ENCODE data around the gene TPO. TPM values are rescaled to one million over a fixed set of nuclear protein-coding genes. Genes with fewer than 3 reads are reported as not detected.

TPO gene
- total and polyA plus RNA-seq, 2 experiments from 2014 or later, result 0.37 TPM; not detected in 1

DNA sequence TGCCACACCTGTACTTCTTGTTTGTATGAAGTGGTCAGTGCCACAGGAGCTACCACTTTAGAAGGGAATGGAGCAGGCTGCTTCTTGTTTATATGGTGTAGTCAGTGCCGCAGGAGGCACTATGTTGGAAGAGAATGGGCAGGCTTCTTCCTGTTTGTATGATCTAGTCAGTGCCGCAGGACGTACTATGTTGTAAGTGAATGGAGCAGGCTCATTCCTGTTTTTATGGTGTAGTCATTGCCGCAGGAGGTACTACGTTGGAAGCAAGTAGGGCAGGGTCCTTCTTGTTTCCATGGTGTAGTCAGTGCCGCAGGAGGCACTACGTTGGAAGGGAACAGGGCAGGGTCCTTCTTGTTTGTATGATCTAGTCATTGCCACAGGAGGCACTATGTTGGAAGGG is 27.3 kb downstream of the TPO start:
- Histone ChIP-seq H4K20me1 (ENCODE audit: insufficient read depth, poor library complexity, severe bottlenecking) (no peaks in the 10 kb centered on the region), H3K79me2 (no peaks in the 10 kb centered on the region), H3K36me3 (replicated peaks; ENCODE audit: insufficient read depth, low read depth) (no peaks in the 10 kb centered on the region), H3K9me2 (replicated peaks; ENCODE audit: insufficient read depth) (no peaks in the 10 kb centered on the region), H3K4me3 (no peak overlapping the region), H2AFZ (no peak overlapping the region), H3K4me2 (no peak overlapping the region), H3K4me1 (ENCODE audit: insufficient read depth) (no peaks in the 10 kb centered on the region), H3K27ac (no peak overlapping the region), H3K9me3 (ENCODE audit: low read depth) (no peaks in the 10 kb centered on the region), H3K27me3 (no peaks in the 10 kb centered on the region)
- no peak for DNase-seq (ENCODE audit: low spot score)
- WGBS (ENCODE audit: low lambda C conversion rate, missing lambda C conversion rate), result 94% methylated on average over 7 of the region's 7 CpGs
- TF ChIP-seq EZH2 (IDR thresholded peaks at IDR 0.05; ENCODE audit: borderline replicate concordance), result no peak
- no peak for TF ChIP-seq CTCF (IDR thresholded peaks at IDR 0.05; ENCODE audit: poor library complexity)
- no peak for TF ChIP-seq EZH2phosphoT487 (IDR thresholded peaks at IDR 0.05; ENCODE audit: low read depth, severe bottlenecking, unreplicated experiment)

- no peaks in the 10 kb centered on the region for H3K79me2 ChIP-seq
- H2AFZ ChIP-seq, result no peak overlapping the region
- TF ChIP-seq EZH2phosphoT487 (IDR thresholded peaks at IDR 0.05; ENCODE audit: low read depth, severe bottlenecking, unreplicated experiment) (no peak), CTCF (IDR thresholded peaks at IDR 0.05; ENCODE audit: poor library complexity) (no peak), EZH2 (IDR thresholded peaks at IDR 0.05; ENCODE audit: borderline replicate concordance) (no peak)
- no peak for DNase-seq (ENCODE audit: low spot score)
- H3K36me3 ChIP-seq (replicated peaks; ENCODE audit: insufficient read depth, low read depth), result no peaks in the 10 kb centered on the region
- H3K27ac ChIP-seq, result no peak overlapping the region
- no peaks in the 10 kb centered on the region for H3K27me3 ChIP-seq
- H3K4me3 ChIP-seq, result no peak overlapping the region
- H4K20me1 ChIP-seq (ENCODE audit: insufficient read depth, poor library complexity, severe bottlenecking), result no peaks in the 10 kb centered on the region
- H3K9me2 ChIP-seq (replicated peaks; ENCODE audit: insufficient read depth), result no peaks in the 10 kb centered on the region
- no peaks in the 10 kb centered on the region for H3K9me3 ChIP-seq (ENCODE audit: low read depth)
- H3K4me2 ChIP-seq, result no peak overlapping the region
- no peaks in the 10 kb centered on the region for H3K4me1 ChIP-seq (ENCODE audit: insufficient read depth)
- WGBS (ENCODE audit: low lambda C conversion rate, missing lambda C conversion rate), result 76% methylated on average over 4 of the region's 4 CpGs
Observed at GRCh38 chr2:1446301-1446700, 33.0 kb downstream of the TPO start.

GRCh38 chr2:1448009-1448408 is 34.7 kb downstream of the TPO start:
- Histone ChIP-seq H3K79me2 (no peaks in the 10 kb centered on the region), H2AFZ (no peak overlapping the region), H3K4me3 (no peak overlapping the region), H3K4me2 (no peak overlapping the region), H3K4me1 (ENCODE audit: insufficient read depth) (no peaks in the 10 kb centered on the region), H3K9me2 (replicated peaks; ENCODE audit: insufficient read depth) (no peaks in the 10 kb centered on the region), H4K20me1 (ENCODE audit: insufficient read depth, poor library complexity, severe bottlenecking) (no peaks in the 10 kb centered on the region), H3K9me3 (ENCODE audit: low read depth) (no peaks in the 10 kb centered on the region), H3K36me3 (replicated peaks; ENCODE audit: insufficient read depth, low read depth) (no peaks in the 10 kb centered on the region), H3K27ac (no peak overlapping the region), H3K27me3 (no peaks in the 10 kb centered on the region)
- TF ChIP-seq EZH2phosphoT487 (IDR thresholded peaks at IDR 0.05; ENCODE audit: low read depth, severe bottlenecking, unreplicated experiment), result no peak
- no peak for TF ChIP-seq CTCF (IDR thresholded peaks at IDR 0.05; ENCODE audit: poor library complexity)
- TF ChIP-seq EZH2 (IDR thresholded peaks at IDR 0.05; ENCODE audit: borderline replicate concordance), result no peak
- WGBS (ENCODE audit: low lambda C conversion rate, missing lambda C conversion rate), result 88% methylated on average over 18 of the region's 18 CpGs
- no peak for DNase-seq (ENCODE audit: low spot score)

- no peaks in the 10 kb centered on the region for H3K27me3 ChIP-seq
- H3K9me3 ChIP-seq (ENCODE audit: low read depth), result no peaks in the 10 kb centered on the region
- no peak for DNase-seq (ENCODE audit: low spot score)
- WGBS (ENCODE audit: low lambda C conversion rate, missing lambda C conversion rate), result 68% methylated on average over 4 of the region's 4 CpGs
- H2AFZ ChIP-seq, result no peak overlapping the region
- no peaks in the 10 kb centered on the region for H4K20me1 ChIP-seq (ENCODE audit: insufficient read depth, poor library complexity, severe bottlenecking)
- H3K79me2 ChIP-seq, result no peaks in the 10 kb centered on the region
- H3K4me2 ChIP-seq, result no peak overlapping the region
- TF ChIP-seq EZH2 (IDR thresholded peaks at IDR 0.05; ENCODE audit: borderline replicate concordance) (no peak), CTCF (IDR thresholded peaks at IDR 0.05; ENCODE audit: poor library complexity) (no peak), EZH2phosphoT487 (IDR thresholded peaks at IDR 0.05; ENCODE audit: low read depth, severe bottlenecking, unreplicated experiment) (no peak)
- no peak overlapping the region for H3K27ac ChIP-seq
- H3K4me3 ChIP-seq, result no peak overlapping the region
- H3K36me3 ChIP-seq (replicated peaks; ENCODE audit: insufficient read depth, low read depth), result no peaks in the 10 kb centered on the region
- H3K9me2 ChIP-seq (replicated peaks; ENCODE audit: insufficient read depth), result no peaks in the 10 kb centered on the region
- H3K4me1 ChIP-seq (ENCODE audit: insufficient read depth), result no peaks in the 10 kb centered on the region
Observed at GRCh38 chr2:1450915-1451314, 37.7 kb downstream of the TPO start.

All from hepatocyte (in vitro differentiated cells).